DND-41 (cell line): Measurements from ENCODE around the gene DIAPH2.

ENCODE experiments used
- ATAC-seq: fragments of 200-7000 bp; cut with Tn5 transposase; 3 replicates; pipeline ENCODE4 v1.9.1; 2021; ENCODE audit warnings: low read depth; ENCODE audit not compliant: insufficient read depth
- DNase-seq: peaks from one replicate; pipeline ENCODE4 v3.0.0-alpha.2; 2020
- H2AFZ ChIP-seq: 2 replicates; pipeline ENCODE4 v1.6.0; 2012; ENCODE audit warnings: low read depth, low read length
- H3K27ac ChIP-seq: 2 replicates; pipeline ENCODE4 v1.5.1; 2012; ENCODE audit warnings: low read length, inconsistent platforms
- H3K27me3 ChIP-seq: fragments of 200-600 bp; sonication (generic); 2 replicates; pipeline ENCODE4 v1.6.0; 2012; ENCODE audit warnings: low read length, mild to moderate bottlenecking, inconsistent platforms; ENCODE audit not compliant: insufficient read depth, poor library complexity
- H3K36me3 ChIP-seq: 2 replicates; pipeline ENCODE4 v1.5.1; 2012; ENCODE audit warnings: low read length, inconsistent platforms; ENCODE audit not compliant: insufficient read depth
- H3K4me1 ChIP-seq: 2 replicates; pipeline ENCODE4 v1.5.1; 2012; ENCODE audit warnings: mild to moderate bottlenecking, low read length; ENCODE audit not compliant: insufficient read depth
- H3K4me2 ChIP-seq: 2 replicates; pipeline ENCODE4 v1.6.0; 2012; ENCODE audit warnings: mild to moderate bottlenecking, moderate library complexity, low read length, inconsistent platforms; ENCODE audit not compliant: insufficient read depth
- H3K4me3 ChIP-seq, 2 experiments: fragments of 200-600 bp in 1 of 2; shearing (Covaris generic) in 1 of 2; 2 replicates each; pipeline ENCODE4 v1.5.1; 2012 to 2016; ENCODE audit warnings: inconsistent platforms in 2 of 2, low read length in 2 of 2, mild to moderate bottlenecking in 2 of 2, low read depth in 1 of 2, moderate library complexity in 1 of 2
- H3K79me2 ChIP-seq: 2 replicates; pipeline ENCODE4 v1.6.0; 2012; ENCODE audit warnings: low read length, inconsistent platforms; ENCODE audit not compliant: insufficient read depth
- H3K9ac ChIP-seq: 2 replicates; pipeline ENCODE4 v1.6.0; 2012; ENCODE audit warnings: low read depth, mild to moderate bottlenecking, inconsistent platforms, low read length, moderate library complexity
- H3K9me3 ChIP-seq: 2 replicates; pipeline ENCODE4 v1.5.1; 2012; ENCODE audit warnings: low read length, moderate library complexity, mild to moderate bottlenecking, inconsistent platforms; ENCODE audit not compliant: insufficient read depth, severe bottlenecking
- H4K20me1 ChIP-seq: 2 replicates; pipeline ENCODE4 v1.6.0; 2012; ENCODE audit warnings: low read length; ENCODE audit not compliant: insufficient read depth
- CTCF ChIP-seq: IDR thresholded peaks from 2 replicates; pipeline ENCODE4 v1.5.1; 2012; ENCODE audit warnings: borderline replicate concordance, low read length, moderate library complexity, mild to moderate bottlenecking; ENCODE audit not compliant: poor library complexity, severe bottlenecking; ENCODE audit errors: extremely low read depth
- EZH2 ChIP-seq: IDR thresholded peaks from 3 replicates; pipeline ENCODE4 v1.6.1; 2012; ENCODE audit warnings: borderline replicate concordance, low read depth, mild to moderate bottlenecking, moderate library complexity, low read length, inconsistent platforms; ENCODE audit not compliant: severe bottlenecking

The DIAPH2 gene

GRCh38 chrX:96889726-96890125 lies 205.1 kb downstream of the DIAPH2 start:
- Histone ChIP-seq H3K4me1 (no peaks in the 10 kb centered on the region), H3K9ac (no peak overlapping the region), H3K4me2 (no peak overlapping the region), H3K4me3 (no peak overlapping the region), H2AFZ (no peak overlapping the region), H3K27ac (no peak overlapping the region), H3K9me3 (no peaks in the 10 kb centered on the region), H3K79me2 (no peaks in the 10 kb centered on the region), H3K36me3 (no peaks in the 10 kb centered on the region), H3K27me3 (no peaks in the 10 kb centered on the region), H4K20me1 (no peaks in the 10 kb centered on the region)
- DNase-seq (no peak), ATAC-seq (no peak)
- no peak for TF ChIP-seq EZH2
- no peak for TF ChIP-seq CTCF

DNA sequence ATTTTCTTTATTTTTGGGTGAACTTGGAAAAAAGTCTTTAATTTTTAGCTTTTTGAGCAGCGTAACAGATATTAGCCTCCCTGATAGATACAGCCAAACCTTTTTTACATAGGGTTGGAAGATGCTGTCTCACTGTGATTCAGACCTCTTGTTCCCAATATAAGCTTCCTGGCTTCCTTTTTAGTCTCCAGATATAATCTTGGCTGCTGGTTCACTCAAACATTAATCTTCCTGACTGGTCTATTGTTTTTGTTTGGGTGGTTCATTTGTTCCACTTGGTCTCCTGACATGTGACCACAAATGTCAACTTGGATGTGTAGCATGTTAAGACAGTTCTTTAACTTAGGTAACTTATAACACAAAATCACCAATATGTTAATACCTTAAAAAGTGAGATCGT lies 222.1 kb downstream of the DIAPH2 start:
- Histone ChIP-seq H3K9ac (no peak overlapping the region), H4K20me1 (no peaks in the 10 kb centered on the region), H3K4me1 (no peaks in the 10 kb centered on the region), H3K27ac (no peak overlapping the region), H2AFZ (no peak overlapping the region), H3K36me3 (no peaks in the 10 kb centered on the region), H3K27me3 (no peaks in the 10 kb centered on the region), H3K4me2 (no peak overlapping the region), H3K9me3 (no peaks in the 10 kb centered on the region), H3K4me3 (no peak overlapping the region), H3K79me2 (no peaks in the 10 kb centered on the region)
- ATAC-seq = no peak
- TF ChIP-seq EZH2 = no peak
- no peak for TF ChIP-seq CTCF
- DNase-seq = no peak

DNA sequence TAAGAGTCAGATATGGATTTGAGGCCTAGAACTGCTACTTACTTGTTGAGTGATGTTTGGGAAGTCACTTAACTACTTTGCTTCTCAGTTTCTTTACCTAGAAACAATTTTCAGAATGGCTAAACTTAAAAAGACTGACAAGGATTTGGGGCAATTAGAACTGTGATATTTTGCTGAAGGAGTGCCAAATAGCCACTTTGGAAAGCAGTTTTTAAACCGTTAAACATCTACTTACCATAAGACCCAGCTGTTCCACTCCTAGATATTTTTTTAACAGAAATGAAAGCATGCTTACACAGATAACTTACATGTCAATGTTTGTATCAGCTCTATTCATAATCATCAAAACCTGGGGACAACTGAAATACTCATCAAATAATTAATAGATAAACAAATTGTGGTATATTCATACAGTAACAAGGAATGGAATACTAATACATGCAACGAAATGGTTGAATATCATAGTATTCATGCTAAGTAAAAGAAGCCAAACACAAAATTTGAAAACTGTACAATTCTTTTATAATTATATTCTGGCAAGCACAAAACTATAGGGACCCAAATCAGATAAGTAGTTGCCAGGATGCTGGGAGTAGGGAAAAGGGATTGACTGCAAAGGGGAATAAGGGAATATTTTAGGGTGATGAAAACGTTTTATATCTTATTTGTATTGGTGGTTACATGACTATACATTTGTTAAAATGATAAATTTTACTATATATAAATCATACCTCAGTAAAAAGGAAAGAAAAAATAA lies 223.1 kb downstream of the DIAPH2 start:
- no peaks in the 10 kb centered on the region for H3K9me3 ChIP-seq
- H3K9ac ChIP-seq = no peak overlapping the region
- H3K4me3 ChIP-seq = no peak overlapping the region
- ATAC-seq (no peak), DNase-seq (no peak)
- no peaks in the 10 kb centered on the region for H3K27me3 ChIP-seq
- TF ChIP-seq CTCF (no peak), EZH2 (no peak)
- no peak overlapping the region for H2AFZ ChIP-seq
- no peaks in the 10 kb centered on the region for H3K36me3 ChIP-seq
- H3K79me2 ChIP-seq = no peaks in the 10 kb centered on the region
- no peaks in the 10 kb centered on the region for H3K4me1 ChIP-seq
- no peak overlapping the region for H3K4me2 ChIP-seq
- no peak overlapping the region for H3K27ac ChIP-seq
- H4K20me1 ChIP-seq = no peaks in the 10 kb centered on the region
